HK-2 (cell line): Measurements from ENCODE around the gene EPHB3.
"Not testable (repeated sequence)": the region's sequence is repeated elsewhere in the genome, so short reads cannot be mapped to it uniquely, and the experiment has no call there.

Experiments used
- DNase-seq: peaks from one replicate; pipeline ENCODE4 v3.0.0-alpha.2; 2018; ENCODE audit not compliant: unreplicated experiment

The EPHB3 gene

DNA sequence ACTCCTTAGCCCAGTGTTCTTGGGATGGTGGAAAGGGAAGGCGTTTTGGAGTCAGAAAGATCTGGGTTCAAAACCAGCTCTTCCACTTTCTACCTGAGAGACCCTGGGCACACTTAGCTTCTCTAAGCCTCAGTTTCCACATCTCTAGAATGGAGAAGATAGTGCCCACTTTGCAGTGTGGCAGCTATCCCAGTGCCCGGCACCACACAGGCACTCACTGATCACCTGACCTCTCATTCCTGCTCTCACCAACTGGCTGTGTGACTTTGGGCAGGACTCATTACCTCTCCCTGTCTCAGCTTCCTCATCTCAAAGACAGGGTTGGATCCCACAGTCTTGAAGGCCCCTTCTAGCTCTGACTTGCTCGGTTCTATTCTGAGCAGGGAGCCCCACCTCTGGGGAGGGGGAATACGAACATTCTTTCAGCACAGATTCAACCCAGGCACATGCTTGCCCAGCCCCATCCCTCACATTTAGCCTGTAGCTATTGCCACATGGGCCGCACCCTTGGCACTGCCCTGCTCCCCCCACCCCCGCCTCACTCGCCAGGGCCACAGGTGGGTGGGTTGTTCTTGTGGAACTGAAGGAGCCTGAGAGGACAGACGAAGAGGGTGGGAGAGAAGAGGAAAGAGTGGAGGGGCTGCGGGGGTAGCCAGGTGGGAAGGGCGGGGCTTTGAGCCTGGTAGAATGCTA lies 39.2 kb downstream of the EPHB3 start:
- DNase-seq = no peak

DNA sequence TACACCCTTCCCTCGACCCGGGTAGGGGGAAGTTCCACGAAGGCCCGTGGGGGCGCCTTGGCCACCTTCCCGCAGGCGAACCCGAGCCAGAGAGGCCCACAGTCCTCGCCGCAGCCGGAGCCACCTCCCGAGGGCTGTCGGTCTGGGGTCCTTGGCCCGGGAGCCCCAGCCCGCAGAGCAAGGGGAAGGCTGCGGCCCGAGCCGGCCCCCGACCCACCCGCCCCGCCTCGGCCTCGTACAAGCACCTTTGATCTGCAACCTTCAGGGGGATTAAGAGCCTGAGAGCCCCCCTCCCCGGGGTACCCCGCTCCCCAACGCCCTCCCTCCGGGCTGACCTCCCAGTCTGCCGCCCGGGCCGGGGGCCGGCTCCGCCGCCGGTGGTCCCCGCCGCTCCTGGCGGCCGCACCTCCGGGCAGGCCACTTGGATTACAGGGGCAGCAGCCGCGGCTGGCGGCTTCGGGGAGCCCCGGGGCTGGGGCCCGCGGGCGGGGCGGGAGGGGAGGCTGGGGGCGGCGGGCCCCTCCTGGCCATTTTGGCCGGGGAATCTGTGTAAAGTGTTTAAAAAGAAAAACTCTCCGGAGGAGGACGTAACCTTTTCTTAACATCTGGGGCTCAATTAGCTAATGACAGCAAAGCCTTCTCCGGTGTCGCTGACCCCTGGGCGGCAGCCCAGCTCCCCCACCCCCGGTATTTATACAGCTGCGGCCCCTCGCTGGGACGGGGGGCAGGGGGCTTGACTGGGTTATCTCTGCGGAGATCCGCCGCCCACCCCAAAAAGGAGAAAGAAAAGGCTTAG lies 40.2 kb downstream of the EPHB3 start:
- no peak for DNase-seq

DNA sequence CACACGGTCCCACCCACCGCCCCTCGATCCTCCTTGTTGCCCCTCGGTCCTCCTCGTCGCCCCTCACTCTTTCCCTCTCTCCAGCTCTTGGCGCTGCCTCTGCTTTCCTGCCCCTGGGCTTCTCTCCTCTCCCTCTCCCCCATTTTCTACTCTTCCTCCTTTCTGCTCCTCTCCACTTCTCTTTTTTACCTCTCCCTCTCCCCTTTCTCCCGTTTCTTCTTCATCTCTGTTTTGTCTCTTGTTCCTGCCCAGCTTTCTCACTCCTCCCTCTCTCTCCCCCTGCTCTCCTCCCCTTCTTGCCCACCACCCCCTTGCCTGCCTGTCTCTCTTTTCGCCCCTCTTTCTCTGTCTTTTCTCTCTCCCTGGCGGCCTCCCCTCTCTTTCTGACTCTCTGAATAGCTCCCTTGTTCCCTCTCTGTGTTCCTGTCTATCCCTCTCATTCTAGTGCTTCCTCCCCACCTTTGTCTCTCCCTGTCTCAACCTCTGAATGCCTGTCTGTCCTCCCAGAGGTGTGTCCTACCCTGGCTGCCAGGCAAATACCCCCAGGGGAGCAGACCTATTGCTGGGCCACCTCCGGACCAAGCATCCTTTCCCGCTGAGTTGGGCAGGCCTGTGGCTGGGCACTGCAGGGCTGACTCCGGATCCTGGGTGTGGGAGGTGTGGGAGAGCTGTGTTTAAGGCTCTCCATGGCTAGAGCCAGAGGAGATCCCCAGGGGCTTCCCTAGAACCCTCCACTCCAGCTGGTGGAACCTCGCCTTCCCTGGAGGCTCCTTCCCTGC lies 41.0 kb downstream of the EPHB3 start:
- no peak for DNase-seq

DNA sequence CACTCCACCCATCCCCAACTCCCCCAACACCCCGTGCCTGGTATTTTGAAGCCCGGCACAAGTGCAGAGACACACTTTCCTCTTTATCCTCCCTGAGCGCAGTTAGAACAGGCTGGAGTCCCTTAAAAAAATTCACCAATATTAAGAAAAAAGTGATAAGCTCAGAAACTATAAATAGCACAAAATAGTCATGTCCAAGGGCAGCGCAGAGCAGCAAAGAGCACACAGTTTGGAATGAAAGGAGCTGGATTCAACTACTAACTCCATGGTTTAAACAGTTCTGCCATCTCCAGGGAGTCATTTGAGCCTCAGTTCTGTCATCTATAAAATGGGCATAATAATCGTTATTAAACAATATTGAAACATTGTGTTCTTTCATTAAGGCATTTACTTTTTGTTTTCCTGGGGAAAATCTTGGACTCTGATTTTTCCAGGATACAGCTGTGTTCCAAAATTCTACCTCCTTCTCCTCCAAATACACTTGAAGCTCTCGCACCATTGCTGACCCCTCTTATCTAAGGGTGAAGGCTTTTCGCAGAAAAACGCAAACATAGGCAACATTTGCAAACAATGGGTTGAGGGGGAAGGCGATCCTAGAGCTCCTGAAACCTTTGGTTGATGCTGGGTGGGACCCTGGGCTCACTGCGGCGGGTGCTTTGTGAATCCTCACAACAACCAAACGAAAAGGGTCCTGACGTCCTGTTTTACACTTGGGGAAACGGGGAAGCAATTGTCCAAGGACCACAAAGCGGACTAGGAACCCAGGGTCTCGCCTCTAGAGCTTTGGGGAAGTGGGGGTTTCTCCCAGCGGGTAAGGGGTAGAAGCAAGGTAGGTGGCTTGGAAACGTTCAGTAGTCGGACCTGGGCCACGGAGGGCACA lies 41.8 kb downstream of the EPHB3 start:
- no peak for DNase-seq

DNA sequence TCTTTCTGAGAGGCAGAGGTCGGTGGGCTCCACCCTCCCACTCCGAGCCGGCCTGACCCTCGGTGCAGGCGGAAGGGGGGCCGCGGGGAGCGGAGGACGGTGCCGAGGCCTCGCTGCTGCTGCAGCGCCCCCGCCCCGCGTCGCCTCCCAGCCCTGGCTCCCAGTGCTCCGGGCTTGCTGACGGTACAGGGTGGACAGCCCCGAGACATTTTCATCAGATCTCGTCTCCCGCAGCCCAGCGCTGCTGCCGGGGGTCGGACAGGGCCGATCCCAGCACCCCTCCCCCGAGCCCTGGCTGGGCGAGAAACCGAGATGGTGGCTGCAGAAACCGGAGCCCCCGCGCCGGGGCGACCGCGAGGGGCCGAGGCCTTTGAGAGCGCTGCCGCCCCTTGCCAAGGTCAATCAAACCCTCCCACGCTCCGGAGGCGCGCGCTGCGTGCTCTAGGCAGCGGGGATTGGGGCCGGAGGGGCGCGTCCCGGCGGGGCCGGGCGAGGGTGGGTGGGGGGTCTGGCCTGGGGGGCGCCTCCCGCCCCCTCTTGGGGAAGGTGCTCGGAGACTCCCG lies 42.5 kb downstream of the EPHB3 start:
- no peak for DNase-seq

DNA sequence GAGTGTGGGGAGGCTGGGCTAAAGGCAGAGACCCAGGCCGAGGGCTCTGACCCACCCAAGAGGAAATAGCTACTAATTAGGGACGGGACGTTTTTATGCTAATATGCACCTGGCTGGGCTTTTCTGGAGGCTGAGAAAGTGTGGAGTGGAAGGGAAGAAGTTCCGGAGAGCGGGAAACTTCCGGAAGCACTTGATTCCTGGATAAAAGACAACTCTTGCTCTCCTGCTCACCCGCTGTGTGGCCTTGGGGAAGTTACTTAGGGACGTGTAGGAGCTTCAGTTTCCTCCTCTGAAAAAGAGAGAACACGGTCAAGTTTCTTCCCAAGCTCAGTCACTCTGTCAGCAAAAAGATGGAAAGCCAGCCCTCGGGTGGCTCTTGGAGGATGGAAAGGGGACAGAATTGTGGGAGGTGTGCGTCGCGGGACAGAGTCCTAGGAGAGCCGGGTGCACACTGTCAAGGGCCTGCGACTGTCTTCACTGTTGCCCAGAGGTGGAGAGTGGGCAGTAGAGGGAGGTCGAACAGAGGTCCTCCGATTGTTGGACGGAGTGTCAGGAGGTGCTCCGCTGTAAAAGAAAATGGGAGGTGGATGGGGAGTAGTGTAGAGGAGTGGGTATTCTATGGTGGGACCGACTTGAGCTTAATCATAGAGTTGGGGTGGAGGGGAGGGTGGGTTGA lies 43.2 kb downstream of the EPHB3 start:
- DNase-seq = no peak

DNA sequence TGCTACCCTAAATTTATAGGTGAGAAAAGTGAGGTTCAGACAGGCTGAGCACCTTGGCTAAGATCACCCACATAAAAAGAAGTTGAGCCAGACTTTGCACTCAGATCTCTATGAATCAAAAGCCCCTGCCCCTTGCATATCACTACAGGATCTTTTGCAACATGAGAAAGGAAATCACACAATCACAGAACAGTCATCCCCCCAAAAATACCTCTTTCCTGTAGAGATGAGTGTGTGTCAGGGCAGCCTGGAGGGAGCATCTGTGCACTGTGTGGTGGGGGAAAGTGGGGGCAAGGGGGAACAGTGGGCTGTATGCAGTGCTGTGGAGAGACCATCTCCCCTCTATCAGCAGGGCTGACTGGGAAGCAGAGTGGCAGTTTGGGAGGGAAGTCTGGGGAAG lies 46.6 kb downstream of the EPHB3 start:
- no peak for DNase-seq

DNA sequence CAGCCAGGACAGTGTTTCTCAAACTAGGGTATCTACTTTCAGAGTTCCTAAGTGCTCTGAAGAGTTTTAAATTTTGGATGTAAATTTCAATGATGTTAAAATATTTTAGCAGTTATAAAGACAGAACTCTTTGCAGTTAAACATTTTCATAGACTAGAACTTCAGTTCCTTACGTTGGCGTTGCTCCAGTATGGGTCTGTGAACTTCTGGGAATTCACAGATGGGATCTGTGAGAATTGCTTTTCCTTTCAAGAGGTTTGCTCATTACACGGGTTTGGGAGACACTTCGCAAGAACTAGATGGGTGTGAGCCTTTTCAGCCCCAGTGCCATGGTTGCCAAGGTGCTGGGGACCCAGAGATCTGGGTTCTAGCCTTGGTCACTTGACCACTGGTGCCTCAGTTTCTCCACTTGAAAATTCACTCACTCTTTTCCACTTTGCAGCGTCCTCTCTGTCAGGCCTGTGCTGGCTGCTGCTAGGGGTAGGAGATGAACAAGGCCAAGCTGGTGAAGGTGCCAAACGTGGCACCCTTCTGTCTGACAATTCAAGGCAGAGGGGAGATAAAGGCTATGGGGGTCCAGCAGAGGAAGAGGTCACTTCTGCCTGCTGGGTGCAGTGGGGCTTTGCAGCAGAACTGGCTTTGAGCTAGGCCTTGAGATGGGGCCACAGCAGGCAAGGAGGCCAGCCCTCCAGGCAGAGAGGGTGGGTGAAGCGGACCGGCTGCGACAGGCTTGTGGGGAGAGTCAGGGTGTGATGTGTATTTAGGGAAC lies 48.1 kb downstream of the EPHB3 start:
- DNase-seq = no peak

DNA sequence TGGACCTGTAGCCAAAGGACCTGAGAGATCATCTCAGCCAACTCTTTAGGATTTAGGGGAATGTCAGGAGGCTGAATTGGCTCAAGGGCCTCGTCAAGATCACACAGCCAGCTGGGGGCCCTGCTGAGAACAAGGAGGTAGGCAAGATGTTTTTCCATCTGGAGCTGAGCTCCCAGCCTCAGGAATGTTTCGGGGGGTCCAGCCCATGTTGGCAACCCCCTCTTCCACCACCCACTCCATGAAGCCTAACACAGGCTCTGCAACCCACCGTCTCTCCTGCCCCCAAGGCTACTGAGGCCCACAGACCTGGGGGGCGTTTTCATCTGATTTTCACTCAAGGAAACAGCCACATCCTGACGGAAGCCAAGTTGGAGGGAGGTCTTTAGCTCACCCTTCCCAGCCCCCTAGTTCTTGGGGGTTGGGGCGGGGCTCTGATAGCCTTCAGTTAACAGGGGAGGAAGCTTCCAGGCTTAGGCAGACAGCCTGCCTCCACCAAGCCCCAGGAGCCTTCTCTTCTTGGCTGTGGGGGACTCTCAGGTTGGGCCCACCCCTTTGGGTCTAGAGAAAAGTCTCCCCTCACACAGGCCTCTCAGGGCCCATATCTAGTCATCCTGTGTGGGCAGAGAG lies 48.8 kb downstream of the EPHB3 start:
- no peak for DNase-seq

DNA sequence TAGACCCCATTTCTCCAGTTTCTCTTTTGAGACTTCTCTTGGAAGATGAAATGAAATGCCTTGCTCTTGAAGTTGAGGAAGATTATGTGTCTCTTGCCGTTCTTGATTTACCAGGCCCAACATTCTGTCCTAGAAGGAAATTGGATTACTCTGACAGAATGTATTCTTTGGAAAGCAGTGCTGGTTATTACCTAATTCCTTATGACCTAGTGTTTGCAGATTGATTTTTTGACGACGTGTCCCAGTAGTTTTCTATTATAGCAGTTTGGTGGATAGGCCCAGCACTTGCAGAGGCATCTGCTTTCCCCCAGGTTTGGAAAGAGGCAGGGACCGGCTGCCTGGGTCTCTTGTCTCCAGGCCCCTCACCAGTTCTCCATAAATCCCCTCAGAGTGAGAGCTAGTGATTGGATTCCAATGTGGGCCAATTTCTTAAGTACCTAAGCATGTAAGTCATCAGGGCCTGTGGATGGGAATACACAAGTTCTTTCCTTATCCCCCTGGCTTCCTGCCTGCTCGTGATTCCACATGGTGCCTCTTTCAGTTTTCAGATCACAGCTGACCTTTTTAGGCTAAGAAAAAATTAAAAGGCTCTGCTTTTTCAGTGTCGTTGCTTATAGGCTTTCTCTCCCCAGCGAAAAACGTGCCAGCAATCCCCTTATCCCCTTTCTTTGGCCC lies 50.2 kb downstream of the EPHB3 start:
- no peak for DNase-seq

DNA sequence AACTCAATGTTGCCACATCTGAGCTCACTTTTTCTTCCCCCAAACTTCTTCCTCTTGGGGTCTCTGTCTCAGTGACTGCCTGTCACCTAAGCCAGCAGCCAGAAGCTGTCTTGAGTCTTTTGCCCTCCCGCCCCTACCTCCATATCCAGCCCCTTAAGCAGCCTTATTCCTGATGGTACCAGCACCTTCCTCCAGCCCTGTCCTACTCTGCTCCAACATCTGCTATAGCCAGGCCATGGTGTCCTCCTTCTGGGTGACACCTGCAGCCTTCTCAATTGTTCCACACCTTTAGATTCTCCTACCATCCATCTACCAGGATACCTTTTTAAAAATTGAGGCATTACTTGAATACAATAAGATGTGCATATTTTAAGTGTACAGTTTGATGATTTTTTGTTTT lies 53.8 kb downstream of the EPHB3 start:
- DNase-seq = no peak

DNA sequence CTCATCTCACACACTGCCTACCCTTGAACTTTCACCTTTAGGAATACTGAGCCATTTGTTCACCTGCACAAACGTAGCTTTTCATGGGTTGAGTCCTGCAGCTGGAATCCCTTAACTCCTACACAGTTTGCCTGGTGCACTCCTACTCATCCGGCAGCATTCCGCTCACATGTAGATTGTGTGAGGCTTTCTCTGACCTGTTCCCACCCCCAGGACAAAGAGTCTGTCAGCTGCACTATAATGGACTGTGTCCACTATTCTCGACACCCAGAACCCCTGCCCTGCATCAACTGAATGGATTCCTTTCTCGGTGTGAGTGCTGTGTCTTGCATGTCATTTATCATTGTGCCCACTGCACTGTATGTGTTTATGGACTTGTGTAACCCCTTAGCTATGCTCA lies 54.9 kb downstream of the EPHB3 start:
- no peak for DNase-seq

DNA sequence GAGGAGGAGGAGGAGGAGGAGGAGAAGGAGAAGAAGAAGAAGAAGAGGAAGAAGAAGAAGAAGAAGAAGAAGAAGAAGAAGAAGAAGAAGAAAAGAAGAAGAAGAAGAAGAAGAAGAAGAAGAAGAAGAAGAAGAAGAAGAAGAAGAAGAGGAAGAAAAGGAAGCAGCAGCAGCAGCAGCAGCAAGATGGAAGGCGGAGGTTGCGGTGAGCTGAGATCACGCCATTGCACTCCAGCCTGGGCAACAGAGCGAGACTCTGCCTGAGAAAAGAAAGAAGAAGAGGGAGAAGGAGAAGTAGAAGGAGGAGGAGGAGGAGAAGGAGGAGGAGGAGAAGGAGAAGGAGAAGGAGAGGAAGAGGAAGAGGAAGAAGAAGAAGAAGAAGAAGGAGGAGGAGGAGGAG lies 55.7 kb downstream of the EPHB3 start:
- not testable (repeated sequence) for DNase-seq

DNA sequence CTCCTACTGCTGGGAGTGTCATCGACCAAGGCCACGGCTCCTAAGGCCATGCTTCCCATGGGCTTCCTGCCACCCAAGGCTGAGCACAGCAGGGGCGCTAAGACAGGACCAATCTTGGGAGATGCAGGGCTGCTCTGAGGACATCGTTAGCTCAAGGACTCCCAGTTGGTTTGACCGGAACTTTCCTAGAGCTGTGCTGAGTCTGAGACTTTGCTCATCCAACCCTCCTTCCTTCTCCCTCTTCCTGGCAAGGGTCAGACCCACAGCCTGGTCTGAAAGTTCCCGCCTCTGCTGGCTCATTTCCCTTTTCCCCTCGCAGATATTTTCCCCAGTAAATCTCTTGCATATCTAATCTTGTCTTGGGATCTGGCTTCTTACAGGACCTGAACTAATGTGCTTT lies 57.2 kb downstream of the EPHB3 start:
- no peak for DNase-seq

DNA sequence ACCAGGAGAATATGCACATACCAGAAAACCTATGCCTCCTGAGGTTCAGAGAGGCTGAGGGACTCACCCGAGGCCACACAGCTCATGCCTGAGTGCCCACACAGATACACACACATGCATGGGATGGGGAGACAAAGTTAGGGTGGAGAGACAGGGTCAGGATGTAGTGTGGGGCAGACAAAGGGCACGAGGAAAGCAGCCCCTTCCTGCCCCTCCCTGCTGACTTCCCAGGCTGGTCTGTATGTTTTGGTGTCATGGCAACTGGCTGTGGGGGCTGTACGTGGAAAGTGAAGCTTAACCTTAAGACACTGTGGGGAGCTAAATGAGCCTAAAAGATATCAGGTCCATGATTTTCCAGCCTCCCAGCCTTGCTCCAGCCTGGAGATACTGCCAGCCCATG lies 57.8 kb downstream of the EPHB3 start:
- no peak for DNase-seq

DNA sequence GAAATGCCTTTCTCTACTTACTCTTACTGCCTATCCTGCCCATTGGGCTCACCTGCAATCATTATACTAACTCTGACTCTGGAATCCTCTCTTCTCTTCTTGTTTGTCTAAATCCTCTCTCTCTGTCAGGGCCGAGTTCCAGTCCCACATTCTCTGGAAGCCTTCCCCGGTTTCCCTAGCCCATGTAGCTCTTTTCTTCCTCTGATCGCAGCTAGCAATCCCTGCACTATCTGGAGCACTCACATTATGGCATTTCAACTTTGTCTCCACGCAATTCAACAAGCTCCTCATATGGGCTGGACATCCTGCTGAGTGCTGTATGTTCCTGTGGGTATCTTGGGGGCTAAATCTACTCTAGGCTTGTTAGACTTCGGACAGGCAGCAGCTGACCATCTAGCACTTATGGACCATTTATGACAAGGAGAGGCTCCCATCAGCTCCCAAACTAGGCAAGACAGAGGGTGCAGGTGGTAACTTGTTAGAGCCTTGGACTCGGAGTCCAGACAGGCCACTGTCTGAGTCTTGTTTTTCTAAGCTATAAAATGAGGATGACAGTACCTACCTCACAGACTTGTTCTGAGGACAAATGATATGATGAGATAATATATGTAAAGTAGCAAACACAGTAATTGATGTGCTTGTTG lies 58.3 kb downstream of the EPHB3 start:
- no peak for DNase-seq

DNA sequence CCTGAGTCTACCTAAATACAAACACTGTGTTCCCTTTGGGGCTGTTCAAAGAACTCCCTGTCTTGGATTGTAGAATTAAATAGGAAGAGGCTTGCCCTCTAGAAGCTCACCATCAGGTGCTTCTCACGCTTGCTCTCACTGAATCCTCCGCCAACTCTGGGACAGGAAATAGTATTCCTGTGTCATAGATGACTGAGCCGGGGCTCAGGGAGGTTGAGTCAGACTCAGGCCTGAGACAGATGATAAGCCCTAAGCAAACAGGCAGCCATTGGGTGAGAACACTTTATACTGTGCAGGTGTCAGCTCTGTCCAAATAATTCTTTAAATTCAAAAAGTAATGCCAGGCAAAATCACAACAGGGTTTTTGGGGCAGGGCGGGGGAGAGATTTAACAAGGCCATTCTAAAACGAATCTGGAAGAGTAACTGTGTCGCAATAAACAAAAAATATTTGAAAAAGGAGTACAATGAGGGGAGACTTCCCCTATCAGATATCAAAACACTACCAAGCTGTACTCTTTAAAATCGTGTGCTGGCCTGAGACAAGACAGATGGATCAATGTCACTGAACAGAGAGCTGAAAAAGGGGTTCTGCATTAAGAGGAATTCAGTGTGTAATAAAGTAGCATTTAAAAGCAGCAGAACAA lies 59.0 kb downstream of the EPHB3 start:
- DNase-seq = peak; percentile 22

DNA sequence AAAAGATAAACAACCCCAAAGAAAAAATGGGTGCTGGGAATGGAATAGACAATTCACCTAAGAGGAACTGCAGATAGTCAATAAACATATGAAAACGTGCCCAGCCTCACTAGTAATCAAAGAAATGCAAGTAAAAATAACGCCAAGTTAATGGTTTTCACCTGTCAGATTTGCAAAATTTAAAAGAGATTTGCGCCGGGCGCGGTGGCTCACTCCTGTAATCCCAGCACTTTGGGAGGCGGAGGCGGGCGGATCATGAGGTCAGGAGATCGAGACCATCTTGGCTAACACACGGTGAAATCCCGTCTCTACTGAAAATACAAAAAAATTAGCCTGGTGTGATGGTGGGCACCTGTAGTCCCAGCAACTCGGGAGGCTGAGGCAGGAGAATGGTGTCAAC lies 60.6 kb downstream of the EPHB3 start:
- not testable (repeated sequence) for DNase-seq
